Muscle of leg (tissue), 11 donors: ENCODE measurements around the gene PHTF2. TPM values are rescaled to one million over a fixed set of nuclear protein-coding genes. Genes with fewer than 3 reads are reported as not detected.

Experiments
- DNase-seq: peaks from one replicate; pipeline ENCODE4 v3.0.0; 2013
- H3K27ac ChIP-seq: one replicate; pipeline ENCODE4 v1.5.1; 2013; ENCODE audit warnings: mild to moderate bottlenecking, low read length, control low read depth
- H3K27me3 ChIP-seq: one replicate; pipeline ENCODE4 v1.6.1; 2013; ENCODE audit warnings: low read length; ENCODE audit not compliant: control insufficient read depth, insufficient read depth
- H3K36me3 ChIP-seq: one replicate; pipeline ENCODE4 v1.6.1; 2013; ENCODE audit warnings: low read length; ENCODE audit not compliant: control insufficient read depth, insufficient read depth
- H3K4me1 ChIP-seq: one replicate; pipeline ENCODE4 v1.6.1; 2013; ENCODE audit warnings: low read length; ENCODE audit not compliant: control insufficient read depth, insufficient read depth
- H3K4me3 ChIP-seq: one replicate; pipeline ENCODE4 v1.5.1; 2013; ENCODE audit warnings: low read length, control low read depth
- H3K9me3 ChIP-seq: replicated peaks from 2 replicates; pipeline ENCODE4 v1.6.1; 2013; ENCODE audit warnings: low read depth, low read length; ENCODE audit not compliant: control insufficient read depth
- WGBS: methylation state at CpG from one replicate; pipeline ENCODE4 v1.1.5; 2013; ENCODE audit warnings: missing lambda C conversion rate; ENCODE audit not compliant: insufficient coverage; 5-methylcytosine and 5-hydroxymethylcytosine counted together
- polyA plus RNA-seq, 8 donors: library from polyadenylated mRNA; unstranded; fragments of 120-200 nt; gene quantifications; one replicate each; pipeline versions ENCODE4 v1.2.1 to v1.2.3, GENCODE V29; 2013; ENCODE audit warnings: inconsistent platforms in 1 of 8, low replicate concordance in 1 of 8; ENCODE audit not compliant: insufficient read length in 8 of 8, insufficient read depth in 1 of 8
- total RNA-seq: library from RNA; stranded (reverse); fragments of 120-200 nt; gene quantifications from one replicate; pipeline ENCODE4 v1.2.4, GENCODE V29; 2013

The PHTF2 gene
- total and polyA plus RNA-seq, 9 donors = 10.5 to 21.7 (median 18.6) TPM

- no peaks in the 10 kb centered on the region for H3K4me1 ChIP-seq
- no peak for DNase-seq
- no peak overlapping the region for H3K27ac ChIP-seq
- no peaks in the 10 kb centered on the region for H3K27me3 ChIP-seq
- H3K4me3 ChIP-seq = no peak overlapping the region
- H3K36me3 ChIP-seq = no peaks in the 10 kb centered on the region
- no CpG with 5 or more reads among the region's 1 CpG for WGBS
- H3K9me3 ChIP-seq = no peaks in the 10 kb centered on the region
Observed at GRCh38 chr7:77888998-77889397, 90.4 kb downstream of the PHTF2 start.

GRCh38 chr7:77893813-77894212 lies 95.2 kb downstream of the PHTF2 start:
- no peak overlapping the region for H3K4me3 ChIP-seq
- H3K27me3 ChIP-seq = no peaks in the 10 kb centered on the region
- H3K36me3 ChIP-seq = no peaks in the 10 kb centered on the region
- no peak for DNase-seq
- no peaks in the 10 kb centered on the region for H3K4me1 ChIP-seq
- 80% methylated on average over 1 of the region's 3 CpGs for WGBS
- H3K9me3 ChIP-seq = no peaks in the 10 kb centered on the region
- H3K27ac ChIP-seq = no peak overlapping the region

DNA sequence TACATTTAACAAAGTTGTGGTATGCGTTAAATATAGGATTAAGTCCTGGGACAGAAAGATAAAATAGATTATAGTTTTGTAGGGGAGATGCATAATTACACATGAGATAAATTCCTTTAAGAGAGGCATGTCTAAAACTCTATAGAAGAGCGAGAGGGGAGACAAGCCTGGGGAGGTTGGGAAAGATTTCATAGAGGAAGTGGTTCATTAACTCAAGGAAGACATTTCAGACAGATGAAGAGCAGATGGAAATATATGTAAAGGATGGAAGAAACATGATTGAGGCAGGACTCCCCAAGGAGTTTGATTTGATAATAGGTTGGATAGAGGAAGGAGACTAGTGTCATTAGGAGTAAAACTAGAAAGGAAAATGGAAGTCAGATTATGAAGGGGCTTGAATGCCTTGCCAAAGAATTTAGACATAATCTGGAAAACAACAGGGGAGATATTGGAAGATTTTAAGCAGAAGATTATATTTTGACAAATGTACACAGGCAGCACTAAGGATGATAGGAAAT lies 96.1 kb downstream of the PHTF2 start:
- Histone ChIP-seq H3K27ac (no peak overlapping the region), H3K27me3 (no peaks in the 10 kb centered on the region), H3K36me3 (no peaks in the 10 kb centered on the region), H3K9me3 (no peaks in the 10 kb centered on the region), H3K4me3 (no peak overlapping the region), H3K4me1 (no peaks in the 10 kb centered on the region)
- no peak for DNase-seq
- whole genome bisulfite sequencing = 67% methylated on average over 1 of the region's 2 CpGs

GRCh38 chr7:77895905-77896304 lies 97.3 kb downstream of the PHTF2 start:
- no peaks in the 10 kb centered on the region for H3K4me1 ChIP-seq
- no peak overlapping the region for H3K4me3 ChIP-seq
- WGBS = no CpG with 5 or more reads among the region's 3 CpGs
- H3K27ac ChIP-seq = no peak overlapping the region
- H3K9me3 ChIP-seq = no peaks in the 10 kb centered on the region
- H3K27me3 ChIP-seq = no peaks in the 10 kb centered on the region
- no peak for DNase-seq
- H3K36me3 ChIP-seq = no peaks in the 10 kb centered on the region

- Histone ChIP-seq H3K27me3 (no peaks in the 10 kb centered on the region), H3K4me3 (no peak overlapping the region), H3K36me3 (no peaks in the 10 kb centered on the region), H3K9me3 (no peaks in the 10 kb centered on the region), H3K27ac (no peak overlapping the region), H3K4me1 (no peaks in the 10 kb centered on the region)
- no CpG with 5 or more reads among the region's 1 CpG for WGBS
- DNase-seq = no peak
Observed at GRCh38 chr7:77897004-77897547, 98.5 kb downstream of the PHTF2 start.

- Histone ChIP-seq H3K36me3 (no peaks in the 10 kb centered on the region), H3K4me3 (no peak overlapping the region), H3K27ac (no peak overlapping the region), H3K9me3 (no peaks in the 10 kb centered on the region), H3K27me3 (no peaks in the 10 kb centered on the region), H3K4me1 (no peaks in the 10 kb centered on the region)
- WGBS = no CpG with 5 or more reads among the region's 2 CpGs
- DNase-seq = no peak
Observed at GRCh38 chr7:77899516-77899915, 100.9 kb downstream of the PHTF2 start.

DNA sequence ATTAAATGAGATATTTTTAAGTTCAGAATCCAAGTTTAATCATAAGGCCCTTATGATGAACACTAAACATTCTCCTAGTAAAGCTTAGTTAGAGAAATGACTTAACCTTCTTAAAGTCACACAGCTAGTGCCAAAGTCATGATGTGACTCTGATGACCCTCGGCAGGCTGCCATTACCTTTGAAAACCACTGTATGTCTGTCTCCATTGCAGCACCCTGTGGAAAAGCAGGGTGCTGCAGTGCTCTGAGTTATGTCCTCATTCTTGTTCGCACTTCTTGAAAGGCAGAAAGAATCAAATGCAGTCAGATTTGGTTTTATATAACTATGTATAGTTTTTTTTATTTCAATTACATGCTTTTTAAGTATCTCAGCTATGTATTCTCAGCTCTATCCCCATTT lies 105.0 kb downstream of the PHTF2 start:
- H3K27me3 ChIP-seq = no peaks in the 10 kb centered on the region
- DNase-seq = peak; percentile 11
- WGBS = no CpG with 5 or more reads among the region's 2 CpGs

GRCh38 chr7:77904252-77904651 lies 105.7 kb downstream of the PHTF2 start:
- Histone ChIP-seq H3K4me1 (no peaks in the 10 kb centered on the region), H3K36me3 (no peaks in the 10 kb centered on the region), H3K27ac (no peak overlapping the region), H3K9me3 (no peaks in the 10 kb centered on the region), H3K27me3 (no peaks in the 10 kb centered on the region), H3K4me3 (no peak overlapping the region)
- WGBS = no CpG with 5 or more reads among the region's 2 CpGs
- DNase-seq = no peak

More for the DNA sequence above, 105.0 kb downstream of the PHTF2 start:
- no peak overlapping the region for H3K4me3 ChIP-seq
- H3K9me3 ChIP-seq = no peaks in the 10 kb centered on the region
- H3K4me1 ChIP-seq = no peaks in the 10 kb centered on the region
- H3K27ac ChIP-seq = no peak overlapping the region
- no peaks in the 10 kb centered on the region for H3K36me3 ChIP-seq

DNA sequence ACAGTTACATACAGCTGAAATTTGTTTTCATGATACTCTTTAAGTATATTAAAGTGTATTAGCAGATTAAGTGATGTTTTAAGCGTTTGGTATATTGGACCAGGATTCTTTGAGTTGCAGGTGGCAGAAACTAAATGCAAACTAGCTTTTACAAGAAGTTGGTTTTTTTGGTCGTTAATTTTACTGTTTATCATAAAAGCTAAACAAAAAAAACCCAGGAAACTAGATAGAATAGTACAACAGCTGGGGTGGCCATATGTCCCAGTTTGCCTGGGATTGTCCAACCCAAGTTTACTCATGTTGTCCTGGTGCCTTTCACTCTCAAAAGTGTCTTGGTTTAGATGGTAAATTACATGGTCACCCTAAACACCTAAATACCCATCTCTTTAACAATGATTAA lies 108.7 kb downstream of the PHTF2 start:
- WGBS = no CpG with 5 or more reads among the region's 2 CpGs
- H3K9me3 ChIP-seq = no peaks in the 10 kb centered on the region
- H3K36me3 ChIP-seq = no peaks in the 10 kb centered on the region
- no peak overlapping the region for H3K4me3 ChIP-seq
- no peaks in the 10 kb centered on the region for H3K27me3 ChIP-seq
- H3K27ac ChIP-seq = no peak overlapping the region
- DNase-seq = no peak
- no peaks in the 10 kb centered on the region for H3K4me1 ChIP-seq

DNA sequence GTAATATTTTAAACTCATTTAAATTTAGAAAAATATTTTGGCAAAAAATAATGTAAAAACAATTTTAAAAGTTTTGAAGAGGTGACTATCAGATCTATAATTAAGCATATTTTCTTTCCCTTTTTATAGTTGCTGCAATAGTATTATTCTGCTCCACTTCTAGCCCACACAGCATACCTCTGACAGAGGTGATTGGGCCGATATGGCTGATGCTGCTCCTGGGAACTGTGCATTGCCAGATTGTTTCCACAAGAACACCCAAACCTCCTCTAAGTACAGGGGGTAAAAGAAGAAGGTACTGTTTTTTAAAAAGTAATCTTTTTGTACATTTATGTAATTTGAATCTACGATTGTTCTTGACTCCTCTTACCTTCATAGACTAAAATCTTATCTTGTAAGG lies 110.1 kb downstream of the PHTF2 start:
- no CpG with 5 or more reads among the region's 2 CpGs for WGBS
- Histone ChIP-seq H3K27ac (no peak overlapping the region), H3K4me3 (no peak overlapping the region), H3K9me3 (no peaks in the 10 kb centered on the region), H3K27me3 (no peaks in the 10 kb centered on the region), H3K36me3 (no peaks in the 10 kb centered on the region), H3K4me1 (no peaks in the 10 kb centered on the region)
- DNase-seq = no peak

GRCh38 chr7:77910124-77910523 lies 111.6 kb downstream of the PHTF2 start:
- no peak for DNase-seq
- WGBS = no CpG with 5 or more reads among the region's 2 CpGs
- Histone ChIP-seq H3K4me1 (no peaks in the 10 kb centered on the region), H3K4me3 (no peak overlapping the region), H3K27ac (no peak overlapping the region), H3K36me3 (no peaks in the 10 kb centered on the region), H3K27me3 (no peaks in the 10 kb centered on the region), H3K9me3 (no peaks in the 10 kb centered on the region)
